KMS-11 (cell line): Measurements from ENCODE around the gene DENND4B.

ENCODE experiments used
- H2AFZ ChIP-seq: fragments of 200-600 bp; sonication (generic); 2 replicates; pipeline ENCODE4 v1.6.1; 2016; ENCODE audit warnings: antibody characterized with exemption, mixed run types, low read depth
- H3K27ac ChIP-seq: fragments of 200-600 bp; sonication (generic); 2 replicates; pipeline ENCODE4 v1.6.1; 2016; ENCODE audit warnings: mild to moderate bottlenecking, mixed run types
- H3K27me3 ChIP-seq: fragments of 200-600 bp; sonication (generic); 2 replicates; pipeline ENCODE4 v1.6.1; 2017; ENCODE audit warnings: mild to moderate bottlenecking, low read depth, mixed run types, moderate library complexity; ENCODE audit not compliant: insufficient read depth
- H3K36me3 ChIP-seq: fragments of 200-600 bp; sonication (generic); 2 replicates; pipeline ENCODE4 v1.6.1; 2017; ENCODE audit warnings: mild to moderate bottlenecking, mixed run types; ENCODE audit not compliant: insufficient read depth
- H3K4me1 ChIP-seq: fragments of 200-600 bp; sonication (generic); 2 replicates; pipeline ENCODE4 v1.6.1; 2016; ENCODE audit warnings: mild to moderate bottlenecking, low read depth, mixed run types; ENCODE audit not compliant: poor library complexity, severe bottlenecking
- H3K4me2 ChIP-seq: fragments of 200-600 bp; sonication (generic); 2 replicates; pipeline ENCODE4 v1.7.0; 2016; ENCODE audit warnings: mild to moderate bottlenecking, mixed run types
- H3K4me3 ChIP-seq: fragments of 200-600 bp; sonication (generic); IDR thresholded peaks from 2 replicates; pipeline ENCODE4 v1.6.1; 2017; ENCODE audit warnings: low read depth, low read length, mixed read lengths; ENCODE audit not compliant: insufficient read depth
- H3K79me2 ChIP-seq: fragments of 200-600 bp; sonication (generic); 2 replicates; pipeline ENCODE4 v1.6.1; 2016; ENCODE audit warnings: low read depth, mixed run types; ENCODE audit not compliant: insufficient read depth
- H3K9ac ChIP-seq: fragments of 200-600 bp; sonication (generic); 2 replicates; pipeline ENCODE4 v1.6.1; 2016; ENCODE audit warnings: mild to moderate bottlenecking, mixed run types
- H4K20me1 ChIP-seq: fragments of 200-600 bp; sonication (generic); 2 replicates; pipeline ENCODE4 v1.6.1; 2016; ENCODE audit warnings: mild to moderate bottlenecking, mixed run types; ENCODE audit not compliant: insufficient read depth
- CTCF ChIP-seq: fragments of 200-600 bp; sonication (generic); conservative IDR thresholded peaks from 2 replicates; pipeline ENCODE4 v1.6.1; 2017; ENCODE audit warnings: low read depth, mild to moderate bottlenecking, antibody characterized with exemption, low read length, moderate library complexity, mixed read lengths

DENND4B gene, protein sequence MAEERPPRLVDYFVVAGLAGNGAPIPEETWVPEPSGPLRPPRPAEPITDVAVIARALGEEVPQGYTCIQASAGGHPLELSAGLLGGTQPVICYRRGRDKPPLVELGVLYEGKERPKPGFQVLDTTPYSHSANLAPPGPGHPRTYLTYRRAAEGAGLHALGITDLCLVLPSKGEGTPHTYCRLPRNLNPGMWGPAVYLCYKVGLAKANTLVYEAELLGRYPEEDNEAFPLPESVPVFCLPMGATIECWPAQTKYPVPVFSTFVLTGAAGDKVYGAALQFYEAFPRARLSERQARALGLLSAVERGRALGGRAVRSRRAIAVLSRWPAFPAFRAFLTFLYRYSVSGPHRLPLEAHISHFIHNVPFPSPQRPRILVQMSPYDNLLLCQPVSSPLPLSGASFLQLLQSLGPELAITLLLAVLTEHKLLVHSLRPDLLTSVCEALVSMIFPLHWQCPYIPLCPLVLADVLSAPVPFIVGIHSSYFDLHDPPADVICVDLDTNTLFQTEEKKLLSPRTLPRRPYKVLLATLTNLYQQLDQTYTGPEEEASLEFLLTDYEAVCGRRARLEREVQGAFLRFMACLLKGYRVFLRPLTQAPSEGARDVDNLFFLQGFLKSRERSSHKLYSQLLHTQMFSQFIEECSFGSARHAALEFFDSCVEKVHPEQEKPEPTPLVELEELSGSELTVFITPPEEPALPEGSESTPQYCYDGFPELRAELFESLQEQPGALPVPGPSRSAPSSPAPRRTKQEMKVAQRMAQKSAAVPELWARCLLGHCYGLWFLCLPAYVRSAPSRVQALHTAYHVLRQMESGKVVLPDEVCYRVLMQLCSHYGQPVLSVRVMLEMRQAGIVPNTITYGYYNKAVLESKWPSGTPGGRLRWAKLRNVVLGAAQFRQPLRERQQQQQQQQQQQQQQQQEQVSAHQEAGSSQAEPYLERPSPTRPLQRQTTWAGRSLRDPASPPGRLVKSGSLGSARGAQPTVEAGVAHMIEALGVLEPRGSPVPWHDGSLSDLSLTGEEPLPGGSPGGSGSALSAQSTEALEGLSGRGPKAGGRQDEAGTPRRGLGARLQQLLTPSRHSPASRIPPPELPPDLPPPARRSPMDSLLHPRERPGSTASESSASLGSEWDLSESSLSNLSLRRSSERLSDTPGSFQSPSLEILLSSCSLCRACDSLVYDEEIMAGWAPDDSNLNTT (N-terminal part only)

DNA sequence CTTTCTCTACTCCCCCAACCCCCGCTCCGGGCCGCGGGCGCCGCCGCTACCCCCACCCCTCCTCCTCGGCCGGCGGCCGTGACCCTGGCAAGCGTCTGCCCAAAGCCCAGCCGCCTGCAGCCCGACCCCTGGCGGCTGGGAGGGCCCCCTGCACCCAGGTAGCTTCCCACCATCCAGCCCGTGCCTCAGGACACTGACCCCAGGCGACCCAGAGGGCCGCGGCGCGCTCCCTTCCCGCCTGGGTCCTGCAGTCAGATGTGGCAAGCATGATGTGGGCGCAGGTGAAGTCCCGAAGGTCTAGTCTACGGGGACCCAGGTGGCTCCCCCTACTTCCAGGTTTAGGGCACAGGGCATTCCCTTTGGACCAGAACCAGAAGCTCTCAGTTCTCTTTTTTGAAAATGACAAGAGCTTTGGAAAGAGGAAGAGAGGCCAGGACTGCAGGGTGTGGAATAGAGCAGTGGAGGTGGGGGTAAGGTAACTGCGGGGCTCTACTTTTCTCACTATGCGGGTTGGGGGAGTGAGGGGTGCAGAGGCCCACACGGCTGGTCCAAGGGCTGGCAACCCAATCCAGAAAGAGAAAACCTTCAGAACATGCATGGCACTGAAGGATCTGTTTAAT is at the start of gene DENND4B:
Gene DENND4B, minus strand, starts transcription at position 97 of the 620 bp plus-strand sequence. CDS start 2,344 bp downstream, outside the sequence.
- H4K20me1 ChIP-seq: no peaks in the 10 kb centered on the region
- H3K27ac ChIP-seq: peak within 1 kb of the TSS; percentile 54
- TF ChIP-seq CTCF: peak; percentile 97
- H2AFZ ChIP-seq: peak within 1 kb of the TSS; percentile 90
- H3K9ac ChIP-seq: peak within 1 kb of the TSS; percentile 73
- no peaks in the 10 kb centered on the region; the same call in 1 of the 2 replicates for H3K36me3 ChIP-seq
- H3K79me2 ChIP-seq: peaks cover 21% of the 10 kb centered on the region; the same call in 1 of the 2 replicates
- H3K4me3 ChIP-seq: peak within 1 kb of the TSS; percentile 99
- H3K27me3 ChIP-seq: no peaks in the 10 kb centered on the region
- peaks cover 16% of the 10 kb centered on the region for H3K4me1 ChIP-seq
- peak within 1 kb of the TSS; percentile 87 for H3K4me2 ChIP-seq

DNA sequence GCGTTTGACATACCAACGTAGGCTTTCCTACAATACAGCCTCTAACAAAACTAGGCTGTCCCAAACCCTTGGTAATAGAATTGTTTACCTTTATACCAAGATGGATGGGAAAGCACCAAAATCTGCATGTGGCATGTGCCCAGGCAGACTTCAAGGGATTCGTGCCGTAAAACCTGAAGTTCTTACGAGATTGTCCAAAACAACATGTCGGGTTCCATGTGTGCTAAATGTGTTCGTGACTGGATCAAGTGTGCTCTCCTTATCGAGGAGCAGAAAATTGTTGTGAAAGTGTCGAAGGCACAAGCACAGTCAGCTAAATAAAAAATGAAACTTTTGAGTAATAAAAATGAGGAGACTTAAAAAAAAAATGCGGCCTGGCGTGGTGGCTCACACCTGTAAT is 49.1 kb upstream of the DENND4B start:
- H3K36me3 ChIP-seq: peaks cover 17% of the 10 kb centered on the region; the same call in 1 of the 2 replicates
- H2AFZ ChIP-seq: no peak overlapping the region
- no peak for TF ChIP-seq CTCF
- H3K27me3 ChIP-seq: no peaks in the 10 kb centered on the region; the same call in 1 of the 2 replicates
- H4K20me1 ChIP-seq: no peaks in the 10 kb centered on the region
- no peak overlapping the region for H3K4me3 ChIP-seq
- peaks cover 23% of the 10 kb centered on the region for H3K79me2 ChIP-seq
- H3K27ac ChIP-seq: no peak overlapping the region; the same call in 1 of the 2 replicates
- H3K4me2 ChIP-seq: no peak overlapping the region
- H3K9ac ChIP-seq: no peak overlapping the region
- H3K4me1 ChIP-seq: peaks cover 27% of the 10 kb centered on the region

GRCh38 chr1:153995202-153995601 is 48.7 kb upstream of the DENND4B start:
- no peak overlapping the region for H3K9ac ChIP-seq
- H3K27me3 ChIP-seq: no peaks in the 10 kb centered on the region; the same call in 1 of the 2 replicates
- H3K36me3 ChIP-seq: peaks cover 17% of the 10 kb centered on the region; the same call in 1 of the 2 replicates
- no peak overlapping the region for H3K4me2 ChIP-seq
- H3K27ac ChIP-seq: no peak overlapping the region; the same call in 1 of the 2 replicates
- H4K20me1 ChIP-seq: no peaks in the 10 kb centered on the region
- no peak overlapping the region for H3K4me3 ChIP-seq
- H2AFZ ChIP-seq: no peak overlapping the region
- peaks cover 24% of the 10 kb centered on the region for H3K79me2 ChIP-seq
- peaks cover 29% of the 10 kb centered on the region for H3K4me1 ChIP-seq
- no peak for TF ChIP-seq CTCF
